GM19023 (cell line): Measurements from ENCODE around the gene QSOX1.

Source experiments
- ATAC-seq: cut with Tn5 transposase; IDR thresholded peaks from one replicate; pipeline ENCODE4 v1.9.1; 2021; ENCODE audit warnings: mild to moderate bottlenecking, moderate library complexity; ENCODE audit not compliant: unreplicated experiment

QSOX1 gene

DNA sequence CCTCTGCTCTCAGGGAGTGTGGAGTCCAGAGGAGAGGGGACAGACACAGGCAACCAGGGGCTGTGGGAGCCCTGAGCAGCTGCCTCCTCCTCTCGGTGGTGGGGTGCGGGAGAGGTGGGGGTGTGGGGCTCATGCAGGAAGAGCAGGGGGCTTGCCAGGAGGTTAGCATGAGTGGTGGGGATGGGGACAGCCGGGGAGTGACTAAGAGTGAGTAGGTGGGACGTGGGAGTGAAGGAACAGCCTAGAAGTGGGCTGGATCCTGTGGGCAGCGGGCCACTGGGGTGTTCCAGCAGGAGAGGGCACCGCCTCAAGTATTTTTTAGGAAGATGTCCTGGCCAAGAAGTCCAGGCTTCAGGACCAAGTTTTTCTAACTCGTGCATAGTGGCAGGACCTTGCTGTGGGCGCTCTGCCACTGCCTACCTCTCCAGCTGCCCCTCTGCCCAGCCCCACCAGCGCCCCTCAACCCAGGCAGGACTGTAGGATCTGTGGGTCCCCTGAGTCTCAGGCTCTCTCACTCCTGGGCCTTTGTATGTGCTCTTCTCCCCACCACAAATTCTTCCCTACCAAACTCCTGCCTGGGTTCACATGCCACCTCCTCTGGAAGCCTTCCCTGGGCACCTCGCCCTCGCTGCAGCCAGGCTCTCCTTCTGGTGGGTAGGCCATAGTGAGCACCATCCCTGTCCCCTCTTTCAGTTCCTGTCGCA, 56.6 kb downstream of the QSOX1 start:
- ATAC-seq, result no peak

DNA sequence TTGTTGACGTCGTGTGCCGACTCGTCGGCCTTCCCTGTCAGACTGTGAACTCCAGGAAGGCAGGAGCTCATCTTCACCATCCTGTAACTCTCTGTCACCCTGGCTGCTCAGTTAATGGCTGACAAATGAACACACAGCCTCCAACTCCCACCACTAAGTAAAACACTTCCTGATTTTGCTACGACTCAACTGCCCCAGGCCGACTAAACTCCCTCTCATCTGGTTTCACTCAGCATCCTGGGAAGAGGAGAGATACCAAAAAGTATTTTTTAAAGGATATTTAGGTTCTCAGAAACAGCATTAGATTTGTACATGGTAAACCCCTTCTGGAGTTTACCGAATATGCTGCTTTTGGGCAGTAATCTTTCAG, 57.2 kb downstream of the QSOX1 start:
- ATAC-seq, result no peak

DNA sequence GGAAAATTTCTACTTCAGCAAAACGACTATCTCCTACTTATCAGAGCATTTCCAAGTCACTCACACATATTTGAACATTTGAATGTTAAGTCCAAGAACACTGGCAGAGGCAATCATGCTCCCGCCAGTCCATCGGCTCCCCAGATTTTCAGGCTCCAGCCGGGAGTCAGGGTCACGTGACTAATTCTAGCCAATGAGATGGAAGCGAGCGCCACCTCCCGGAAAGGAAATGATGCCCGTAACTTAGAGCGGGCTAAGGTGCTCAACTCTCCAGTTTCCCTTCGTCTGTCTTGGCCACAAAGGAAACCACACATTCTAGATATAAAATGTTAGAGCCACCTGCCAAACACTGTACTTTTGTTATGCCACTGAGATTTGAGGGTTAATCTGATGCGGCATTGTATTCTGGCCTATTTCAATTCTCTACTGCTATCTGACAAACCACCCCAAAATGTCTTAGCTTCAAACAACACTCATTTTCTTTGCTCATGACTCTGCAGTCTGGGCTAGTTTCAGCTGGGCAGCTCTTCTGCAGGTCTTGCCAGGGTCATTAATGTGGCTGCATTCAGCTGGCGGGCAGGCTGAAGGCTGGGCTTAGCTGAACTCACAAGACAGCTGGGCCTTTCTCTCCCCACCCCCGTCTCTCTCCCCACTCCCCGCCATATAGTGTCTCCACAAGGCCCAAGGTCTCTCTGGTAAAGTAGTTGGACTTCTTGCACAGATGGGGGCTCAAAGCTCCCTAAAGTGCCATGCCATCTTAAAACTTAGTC, 58.9 kb downstream of the QSOX1 start:
- no peak for ATAC-seq

DNA sequence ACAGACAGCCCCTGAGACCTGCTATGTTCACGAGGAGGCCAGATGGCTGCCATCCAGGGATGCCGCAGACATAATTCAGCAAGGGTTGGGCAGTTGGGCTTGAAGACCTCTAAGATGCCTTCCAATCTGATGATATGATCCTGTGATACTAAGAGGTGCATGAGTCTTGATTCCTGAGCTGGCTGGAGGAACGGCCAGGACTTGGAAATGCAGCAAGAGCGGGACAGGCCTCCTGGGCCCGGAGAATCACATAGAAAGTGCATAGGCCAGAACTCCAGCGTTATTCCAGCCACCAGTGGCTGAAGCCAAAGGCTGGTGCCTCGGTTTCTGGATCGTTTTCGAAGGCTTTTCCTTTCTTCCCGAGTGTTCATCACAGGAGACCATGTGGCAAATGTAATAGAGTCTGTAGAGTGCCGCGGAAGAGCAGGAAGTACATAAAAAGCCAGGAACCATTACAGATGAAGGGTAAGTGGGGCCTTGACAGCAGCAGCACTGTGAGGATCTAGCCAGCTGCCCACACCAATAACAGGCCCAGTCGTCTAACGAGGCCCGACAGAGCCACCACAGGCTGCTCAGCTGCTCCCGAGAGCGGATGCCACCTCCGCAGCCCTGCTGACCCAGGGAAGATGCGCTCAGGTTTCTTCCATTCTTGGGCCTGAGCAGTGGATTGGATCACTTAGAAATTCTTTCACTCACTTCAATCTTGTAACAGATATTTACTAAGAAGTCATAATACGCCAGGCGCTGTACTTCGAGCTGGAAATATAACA, 61.4 kb downstream of the QSOX1 start:
- no peak for ATAC-seq

DNA sequence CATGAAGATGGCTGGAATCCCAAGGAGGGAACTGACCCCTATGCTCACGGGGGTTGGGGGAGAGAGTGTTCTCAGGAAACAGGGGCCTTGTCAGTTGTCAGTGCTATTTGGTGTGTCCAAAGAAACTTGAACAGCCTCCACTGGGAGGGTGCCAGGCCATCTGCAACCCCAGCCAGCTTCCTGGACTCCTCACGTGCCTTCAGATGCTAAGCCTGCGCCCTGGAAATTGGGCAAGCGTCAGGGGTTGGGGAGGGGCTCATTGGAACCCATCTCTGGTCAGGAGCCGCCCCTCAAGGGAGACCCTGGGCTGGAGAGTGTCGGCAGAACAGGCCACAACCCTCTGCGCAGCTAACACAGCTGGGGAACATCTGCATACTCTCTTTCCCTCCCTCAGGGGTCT, 62.3 kb downstream of the QSOX1 start:
- ATAC-seq, result no peak

DNA sequence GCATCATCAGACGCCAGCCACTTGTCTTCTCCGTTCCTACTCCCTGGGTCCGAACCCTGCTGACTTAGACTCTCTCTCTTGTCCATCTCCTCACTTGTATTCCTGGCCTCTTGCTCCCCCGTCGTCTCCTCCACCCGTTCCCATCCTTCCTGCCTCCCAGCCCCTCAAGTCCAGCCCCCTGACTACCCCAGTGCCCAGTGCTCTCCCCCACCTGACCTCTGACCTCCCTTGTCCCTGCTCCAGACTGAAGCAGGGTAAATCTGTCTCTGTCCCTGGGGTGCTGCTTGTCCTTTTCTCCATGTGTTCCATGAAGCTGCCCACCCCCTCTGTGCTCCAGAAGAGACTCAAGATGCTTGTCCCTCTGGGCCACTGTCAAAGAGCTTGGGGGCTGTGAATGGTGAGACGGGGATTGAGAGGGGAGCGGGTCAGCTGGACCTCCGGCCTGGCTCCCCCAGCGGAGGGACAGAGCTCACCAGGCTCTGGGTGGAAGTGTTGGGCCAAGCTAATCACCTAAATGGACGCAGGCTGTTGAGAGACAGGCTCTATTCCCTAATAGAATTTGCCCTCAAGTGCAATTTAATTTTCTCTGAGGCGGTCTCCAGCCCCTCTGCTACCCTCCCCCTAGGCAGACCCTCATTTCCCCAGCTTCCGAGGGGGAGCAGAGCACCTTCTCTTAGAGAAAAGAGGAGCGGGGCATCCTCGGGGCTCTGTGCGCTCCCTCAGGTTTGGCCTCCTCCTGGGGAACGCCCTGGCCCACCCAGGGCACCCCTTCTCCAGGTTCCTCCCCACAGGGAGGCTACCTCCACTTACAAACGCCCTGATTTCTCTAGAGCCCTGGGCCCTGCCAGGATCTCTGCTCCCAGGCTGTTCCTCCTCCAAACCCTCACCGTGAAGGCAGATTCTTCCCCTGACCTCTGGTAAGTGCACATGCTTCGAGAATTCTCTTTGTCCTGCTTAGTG, 64.4 kb downstream of the QSOX1 start:
- ATAC-seq, result no peak

DNA sequence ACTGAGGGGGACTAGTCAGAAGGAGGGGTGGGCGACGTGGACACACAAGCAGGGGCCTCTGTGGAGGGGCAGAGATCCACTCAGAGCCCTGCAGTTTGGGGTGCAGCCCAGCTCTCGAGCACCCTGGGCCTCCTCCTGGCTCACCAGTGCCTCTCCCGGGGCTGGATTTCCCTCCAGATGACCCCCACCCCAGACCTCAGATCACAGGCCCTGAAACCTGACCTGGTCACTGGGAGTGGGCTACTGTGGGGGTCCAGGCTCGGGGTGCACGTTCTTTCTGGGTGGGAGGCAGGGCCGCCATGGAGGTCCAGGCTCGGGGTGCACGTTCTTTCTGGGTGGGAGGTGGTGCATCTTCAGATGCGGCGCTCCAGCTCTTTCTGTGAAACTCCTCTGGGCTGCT, 65.1 kb downstream of the QSOX1 start:
- ATAC-seq, result no peak

DNA sequence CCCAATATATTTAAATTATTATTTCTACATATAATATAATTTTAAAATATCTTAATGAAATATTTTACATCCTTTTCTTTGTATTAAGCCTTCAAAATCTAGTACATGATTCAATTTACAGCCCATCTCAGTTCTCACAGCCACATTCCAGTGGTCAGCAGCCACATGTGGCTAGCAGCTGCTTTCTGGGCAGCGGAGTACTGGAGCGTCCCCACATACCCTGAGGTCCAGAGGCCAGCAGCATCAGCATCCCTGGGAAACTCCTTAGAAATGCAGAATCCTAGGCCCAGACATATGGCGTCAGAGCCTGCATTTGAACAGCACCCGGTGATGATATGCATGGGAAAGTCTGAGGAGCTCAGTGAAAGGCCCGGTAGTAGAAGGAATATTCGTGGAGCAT, 66.8 kb downstream of the QSOX1 start:
- ATAC-seq, result no peak

DNA sequence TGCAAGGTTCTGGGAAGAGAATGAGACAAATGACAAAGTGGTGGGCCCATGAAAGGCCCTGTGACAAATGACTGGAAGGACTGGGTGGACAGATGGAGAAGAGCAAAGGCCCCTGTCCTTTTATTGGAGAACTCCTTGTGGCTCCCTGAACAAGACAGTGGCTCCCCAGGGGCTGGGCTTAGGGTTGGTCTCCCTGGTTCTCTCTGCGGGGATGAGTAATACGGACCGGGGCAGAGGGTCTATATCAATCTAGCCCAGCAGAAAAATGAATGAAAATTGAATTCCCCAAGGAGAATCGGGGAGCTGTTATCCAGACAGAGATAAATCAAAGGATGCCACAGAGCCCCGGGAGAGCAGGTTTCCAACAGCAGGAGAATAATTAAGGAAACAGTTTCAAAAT, 70.2 kb downstream of the QSOX1 start:
- no peak for ATAC-seq

DNA sequence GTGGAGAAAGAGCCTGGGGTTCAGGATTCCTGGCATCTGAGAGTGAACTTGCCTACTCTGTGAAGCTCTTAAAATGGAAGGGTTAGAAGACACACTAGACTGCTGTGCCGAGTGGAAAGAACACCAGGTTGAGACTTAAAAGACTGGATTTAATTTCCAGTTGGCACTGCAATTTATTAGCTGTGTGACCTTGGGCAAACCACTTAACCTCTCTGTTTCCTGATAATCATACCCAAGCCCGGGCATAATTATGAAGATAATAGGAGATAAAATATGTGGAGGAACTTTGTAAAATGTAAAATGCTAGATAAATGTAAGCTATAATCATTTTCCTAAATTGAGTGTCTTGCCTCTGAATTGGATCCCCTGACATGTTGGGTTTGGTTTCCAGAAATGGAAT, 70.7 kb downstream of the QSOX1 start:
- no peak for ATAC-seq

DNA sequence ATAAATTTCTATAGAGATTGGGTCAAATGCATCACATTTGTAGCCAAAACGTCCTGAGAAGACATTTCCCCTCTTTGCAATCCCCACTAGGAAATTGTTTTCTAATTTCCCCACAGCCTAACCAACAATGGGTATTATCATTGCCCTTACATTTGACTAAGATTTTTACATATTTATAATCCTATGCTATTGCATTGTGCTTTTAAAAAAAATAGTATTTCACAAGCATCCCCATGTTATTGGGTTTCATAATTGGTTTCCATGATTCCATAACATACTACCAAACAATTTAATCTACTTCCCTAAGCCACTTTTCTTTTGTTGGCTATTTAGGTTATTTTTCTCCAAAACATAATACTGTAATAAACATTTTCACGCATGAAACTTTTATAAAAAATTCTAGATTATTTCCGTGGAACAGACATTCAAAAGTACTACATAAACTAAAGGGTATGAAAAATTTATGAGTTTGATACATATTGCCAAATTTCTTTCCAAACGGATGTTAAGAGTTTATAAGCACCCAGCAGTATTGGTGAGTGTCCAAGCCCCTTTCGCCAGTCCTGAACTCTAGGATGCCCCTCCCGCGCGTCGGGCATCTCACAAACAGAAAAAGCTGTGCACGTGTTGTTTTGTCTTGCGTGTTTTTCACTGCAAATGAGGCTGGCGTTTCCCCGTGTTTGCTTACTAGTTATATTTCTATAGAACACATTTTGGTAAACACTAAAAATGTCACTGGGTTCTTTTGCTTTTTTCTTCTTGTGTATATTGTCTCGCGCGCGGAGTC, 73.4 kb downstream of the QSOX1 start:
- ATAC-seq, result no peak

DNA sequence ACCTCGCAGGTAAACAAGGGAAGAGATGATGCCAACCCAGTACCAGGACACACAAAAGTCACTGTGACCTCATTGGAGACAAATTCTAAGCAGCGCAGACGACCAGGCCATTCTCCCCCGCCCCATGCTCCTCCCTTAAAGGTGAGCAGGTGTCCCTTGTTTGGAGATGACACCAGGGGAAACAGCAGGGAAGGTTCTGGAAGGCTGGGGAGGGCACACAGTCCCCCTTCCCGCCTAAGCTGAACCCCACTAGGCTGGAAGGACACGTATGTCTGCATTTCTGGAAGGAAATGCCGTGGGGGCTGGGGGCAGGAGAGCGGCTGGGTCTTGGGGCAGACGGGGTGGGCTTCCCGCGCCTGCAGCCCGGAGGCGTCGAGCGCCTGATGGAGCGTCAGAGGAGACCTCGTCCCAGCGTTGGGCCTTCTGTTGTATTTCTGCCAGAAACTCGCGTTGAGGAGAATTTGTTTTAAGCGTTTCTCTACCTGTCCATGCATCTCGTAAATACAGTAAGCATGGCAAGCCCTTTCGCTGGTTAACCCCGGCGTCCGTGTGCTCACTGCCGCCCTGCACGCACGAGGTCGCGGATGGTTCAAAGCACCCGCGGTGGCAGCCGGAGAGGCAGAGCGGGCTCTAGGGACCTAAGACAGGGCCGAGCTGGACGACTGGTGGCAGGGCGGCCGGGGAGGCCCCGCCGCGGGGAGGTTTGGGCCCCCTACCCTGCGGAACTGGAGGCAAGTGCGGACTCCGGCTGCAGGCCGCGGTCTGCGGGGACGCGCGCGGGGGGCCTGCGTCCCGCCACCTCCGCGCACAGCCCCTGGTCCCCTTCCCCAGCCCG, 74.2 kb downstream of the QSOX1 start:
- ATAC-seq, result peak; percentile 5

DNA sequence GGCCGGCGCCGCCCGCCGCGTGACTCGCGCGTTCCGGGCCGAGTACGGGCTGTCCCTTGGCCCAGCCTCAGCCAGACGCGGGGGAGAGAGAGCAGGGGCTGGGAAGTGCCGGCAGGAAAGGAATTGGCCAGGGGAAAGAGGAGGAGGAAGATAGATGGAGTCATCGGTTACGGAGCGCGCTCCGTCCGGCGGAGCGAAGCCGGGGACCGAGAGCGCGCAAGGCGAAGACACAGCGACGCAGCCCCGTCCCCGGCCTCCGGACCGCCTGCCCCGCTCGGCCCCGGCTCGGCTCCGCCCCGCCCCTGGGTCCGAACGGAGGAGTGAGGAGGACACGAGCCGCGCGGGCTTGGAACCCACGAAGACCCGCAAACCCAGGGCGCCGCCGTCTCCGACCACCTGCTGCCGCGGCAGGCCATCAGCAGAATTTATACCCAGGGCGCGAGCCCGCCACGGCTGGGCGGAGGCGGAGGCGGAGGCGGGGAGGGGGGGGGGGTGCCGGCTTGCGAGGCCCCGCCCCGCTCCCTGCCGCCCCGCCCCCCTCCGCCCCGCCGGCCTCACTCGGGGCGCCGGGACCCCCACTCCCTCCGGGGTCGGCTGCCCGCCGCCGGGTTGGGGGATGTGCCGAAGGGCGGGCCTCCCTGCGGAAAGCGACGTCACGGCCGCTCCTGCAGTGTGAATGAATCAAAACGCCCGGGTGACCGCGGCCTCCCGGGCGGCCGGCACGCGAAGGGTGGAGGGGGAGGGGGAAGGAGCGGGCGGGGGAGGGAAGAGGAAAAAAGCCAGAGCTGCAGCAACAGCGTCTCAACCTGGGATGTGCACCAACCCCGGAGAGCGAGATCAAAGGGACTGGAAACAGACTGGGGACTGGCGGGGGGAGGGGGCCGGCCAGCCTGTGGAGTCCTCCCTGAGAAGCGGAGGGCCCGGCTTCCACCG, 75.1 kb downstream of the QSOX1 start, which contains the start of gene LHX4:
TSS of gene LHX4 (plus strand) at position 782 of the 933 bp plus-strand sequence. CDS start 266 bp downstream, outside the sequence.
- peak; percentile 45 for ATAC-seq

DNA sequence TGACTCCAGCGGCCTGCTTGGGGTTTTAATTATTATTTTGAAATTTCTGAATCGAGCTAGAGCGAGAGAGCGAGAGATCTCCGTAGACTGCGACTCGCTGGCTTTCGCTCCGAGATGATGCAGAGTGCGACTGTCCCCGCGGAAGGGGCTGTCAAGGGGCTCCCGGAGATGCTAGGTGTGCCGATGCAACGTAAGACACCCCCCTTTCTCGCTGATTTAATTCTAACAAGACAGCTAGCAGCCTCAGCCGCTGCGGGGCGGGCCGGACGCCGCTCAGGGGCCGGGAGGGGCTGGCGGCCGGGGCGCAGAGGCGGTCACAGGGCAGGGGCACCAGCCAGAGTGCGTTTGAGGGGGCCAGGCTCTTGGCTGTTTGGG, 75.7 kb downstream of the QSOX1 start:
- peak; percentile 9 for ATAC-seq

DNA sequence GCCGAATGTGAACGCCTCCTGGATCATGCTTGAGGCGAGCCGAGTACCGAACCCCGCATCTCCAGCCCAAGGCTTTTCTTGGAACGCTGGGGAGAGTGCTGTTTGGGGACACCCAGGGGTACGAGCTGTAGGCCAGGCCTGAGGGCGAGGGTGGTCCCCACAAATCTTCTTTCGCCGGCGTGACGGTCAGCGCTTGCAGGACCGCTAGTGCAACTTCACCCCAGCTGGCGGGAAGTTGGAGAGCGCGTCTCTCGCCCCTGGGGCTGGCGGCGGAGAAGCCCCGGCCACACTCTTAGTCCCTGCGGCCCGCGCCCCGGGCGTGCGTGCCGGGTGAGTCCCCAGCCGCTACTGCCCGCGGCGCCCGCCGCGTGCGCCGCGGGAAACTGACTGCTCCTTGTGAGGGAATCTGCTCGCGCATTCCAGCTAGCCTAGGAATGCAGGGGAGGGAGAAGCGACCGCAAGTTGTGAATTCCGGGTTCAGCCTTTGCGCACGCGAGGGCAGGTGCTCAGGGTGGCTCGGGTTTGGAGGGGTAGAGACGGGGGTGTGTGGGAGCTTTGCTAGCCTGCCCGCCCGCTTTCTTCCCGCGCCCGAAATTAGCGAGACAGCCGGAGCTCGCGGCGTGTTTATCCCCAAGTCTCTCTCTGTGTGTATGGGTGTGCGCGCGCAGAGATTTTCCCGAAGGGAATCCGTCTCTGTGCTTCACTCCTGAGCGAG, 76.3 kb downstream of the QSOX1 start:
- no peak for ATAC-seq

DNA sequence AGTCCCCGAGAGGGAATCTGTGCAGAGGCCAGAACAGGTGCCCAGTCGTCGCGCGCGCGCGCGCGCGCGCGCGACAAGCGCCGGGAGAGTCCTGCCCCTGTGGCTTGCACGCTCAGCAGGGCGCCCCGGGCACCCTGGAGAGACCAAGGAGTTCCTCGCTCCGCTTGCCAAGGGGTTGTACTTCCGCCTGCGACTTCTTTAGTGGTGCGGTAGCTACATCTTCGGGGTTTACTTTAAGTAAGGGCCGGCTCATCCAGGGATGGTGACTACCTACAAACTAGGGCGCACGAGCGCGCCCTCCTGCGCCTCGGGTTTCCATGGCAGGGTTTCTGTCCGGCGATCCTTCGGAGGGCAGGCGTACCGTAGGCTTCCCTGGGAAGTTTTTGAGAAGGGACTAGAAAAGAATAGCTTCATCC, 76.8 kb downstream of the QSOX1 start:
- ATAC-seq, result no peak

DNA sequence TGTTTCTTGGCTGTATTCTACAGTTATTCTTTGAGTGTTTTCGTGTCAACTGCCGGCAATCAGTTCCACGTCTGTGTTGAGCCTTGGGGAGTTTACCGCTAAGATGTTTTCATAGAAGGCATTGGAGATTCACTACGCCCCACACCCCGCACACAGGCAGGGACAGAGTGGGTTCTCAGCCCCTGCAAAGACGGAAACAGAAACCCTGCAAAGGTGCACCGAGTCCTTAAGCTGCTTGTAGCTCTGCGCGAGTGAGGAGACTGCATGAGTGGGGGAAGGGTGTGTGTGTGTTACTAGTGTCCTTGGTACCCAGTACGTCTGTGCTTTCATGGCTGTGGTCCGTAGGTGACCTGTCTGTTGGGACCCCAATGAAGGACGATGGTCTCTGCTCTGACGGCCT, 77.3 kb downstream of the QSOX1 start:
- ATAC-seq, result no peak
